GM23338 (cell line): ENCODE data around the gene CCDC134. TPM values are rescaled to one million over a fixed set of nuclear protein-coding genes. Genes with fewer than 3 reads are reported as not detected.

Experiments used
- ATAC-seq: fragments of 200-7000 bp; cut with Tn5 transposase; 3 replicates; pipeline ENCODE4 v1.9.1; 2020
- DNase-seq: peaks from one replicate; pipeline ENCODE4 v3.0.0-alpha.2; 2015; ENCODE audit warnings: low spot score
- H2AFZ ChIP-seq: fragments of 200-600 bp; sonication (generic); 2 replicates; pipeline ENCODE4 v1.8.0; 2016; ENCODE audit warnings: antibody characterized with exemption, mild to moderate bottlenecking, moderate library complexity
- H3F3A ChIP-seq: fragments of 200-600 bp; sonication (generic); replicated peaks from 2 replicates; pipeline ENCODE4 v1.8.0; 2017; ENCODE audit warnings: antibody characterized with exemption, mixed run types, low read depth
- H3K27ac ChIP-seq: fragments of 200-600 bp; sonication (generic); 2 replicates; pipeline ENCODE4 v1.6.1; 2016; ENCODE audit warnings: low read depth
- H3K27me3 ChIP-seq: fragments of 200-600 bp; sonication (generic); 2 replicates; pipeline ENCODE4 v1.8.0; 2016; ENCODE audit warnings: mild to moderate bottlenecking, mixed run types, moderate library complexity; ENCODE audit not compliant: insufficient read depth
- H3K36me3 ChIP-seq: fragments of 200-600 bp; sonication (generic); 2 replicates; pipeline ENCODE4 v1.8.0; 2016; ENCODE audit warnings: mild to moderate bottlenecking; ENCODE audit not compliant: insufficient read depth
- H3K4me1 ChIP-seq: fragments of 200-600 bp; sonication (generic); 2 replicates; pipeline ENCODE4 v1.8.0; 2016; ENCODE audit warnings: mild to moderate bottlenecking, moderate library complexity; ENCODE audit not compliant: insufficient read depth
- H3K4me2 ChIP-seq: fragments of 200-600 bp; sonication (generic); 2 replicates; pipeline ENCODE4 v1.7.1; 2017; ENCODE audit warnings: mixed run types
- H3K4me3 ChIP-seq: fragments of 200-600 bp; sonication (generic); 2 replicates; pipeline ENCODE4 v1.6.1; 2016; ENCODE audit warnings: mixed run types
- H3K79me2 ChIP-seq: fragments of 200-600 bp; sonication (generic); replicated peaks from 2 replicates; pipeline ENCODE4 v1.8.0; 2017; ENCODE audit warnings: mild to moderate bottlenecking; ENCODE audit not compliant: insufficient read depth
- H3K9me2 ChIP-seq: fragments of 200-600 bp; sonication (generic); 2 replicates; pipeline ENCODE4 v1.8.0; 2017; ENCODE audit not compliant: insufficient read depth
- H4K20me1 ChIP-seq: fragments of 200-600 bp; sonication (generic); replicated peaks from 2 replicates; pipeline ENCODE4 v1.8.0; 2017; ENCODE audit warnings: mild to moderate bottlenecking; ENCODE audit not compliant: insufficient read depth
- H3K27ac Mint-ChIP-seq: 2 replicates; pipeline ENCODE4 v1.8.0; 2020; ENCODE audit warnings: inconsistent platforms, mild to moderate bottlenecking, moderate library complexity, mixed read lengths
- H3K27me3 Mint-ChIP-seq: 3 replicates; pipeline ENCODE4 v1.8.0; 2022; ENCODE audit warnings: low read depth, mild to moderate bottlenecking, moderate library complexity, mixed read lengths, inconsistent platforms; ENCODE audit not compliant: insufficient read depth, poor library complexity
- H3K36me3 Mint-ChIP-seq: 3 replicates; pipeline ENCODE4 v1.8.0; 2021; ENCODE audit warnings: low read depth, mild to moderate bottlenecking, inconsistent platforms, moderate library complexity, mixed read lengths
- H3K4me1 Mint-ChIP-seq: 3 replicates; pipeline ENCODE4 v1.8.0; 2020; ENCODE audit warnings: mild to moderate bottlenecking, inconsistent platforms, mixed read lengths
- H3K4me3 Mint-ChIP-seq: 3 replicates; pipeline ENCODE4 v1.8.0; 2021; ENCODE audit warnings: moderate library complexity, mild to moderate bottlenecking, inconsistent platforms, mixed read lengths
- H3K9me3 Mint-ChIP-seq: 3 replicates; pipeline ENCODE4 v1.8.0; 2020; ENCODE audit warnings: moderate library complexity, mild to moderate bottlenecking, inconsistent platforms, mixed read lengths
- EZH2 ChIP-seq: fragments of 200-600 bp; sonication (generic); IDR thresholded peaks from one replicate; pipeline ENCODE4 v1.8.0; 2017; ENCODE audit warnings: antibody characterized with exemption, mild to moderate bottlenecking, low read depth; ENCODE audit not compliant: unreplicated experiment
- EZH2phosphoT487 ChIP-seq: fragments of 200-600 bp; sonication (generic); IDR thresholded peaks from one replicate; pipeline ENCODE4 v1.8.1; 2018; ENCODE audit warnings: antibody characterized with exemption; ENCODE audit not compliant: unreplicated experiment
- JUNB ChIP-seq: IDR thresholded peaks from one replicate; pipeline ENCODE4 v1.6.1; 2016; ENCODE audit warnings: antibody characterized with exemption; ENCODE audit not compliant: unreplicated experiment
- NANOG ChIP-seq: IDR thresholded peaks from 2 replicates; pipeline ENCODE4 v1.6.1; 2016; ENCODE audit warnings: antibody characterized with exemption, borderline replicate concordance
- POLR2AphosphoS5 ChIP-seq: IDR thresholded peaks from 2 replicates; pipeline ENCODE4 v1.6.1; 2016; ENCODE audit warnings: antibody characterized with exemption, low read depth
- REST ChIP-seq: IDR thresholded peaks from one replicate; pipeline ENCODE4 v1.6.1; 2018; ENCODE audit warnings: antibody characterized with exemption; ENCODE audit not compliant: unreplicated experiment
- STAT1 ChIP-seq: IDR thresholded peaks from one replicate; pipeline ENCODE4 v1.6.1; 2016; ENCODE audit warnings: antibody characterized with exemption; ENCODE audit not compliant: unreplicated experiment
- ZNF114 ChIP-seq: fragments of 250-450 bp; sonication (Bioruptor Pico); IDR thresholded peaks from 2 replicates; pipeline ENCODE4 v1.5.0; 2020; ENCODE audit warnings: mild to moderate bottlenecking, moderate library complexity
- ZNF331 ChIP-seq: fragments of 250-450 bp; sonication (Bioruptor Pico); IDR thresholded peaks from 2 replicates; pipeline ENCODE4 v1.5.0; 2020; ENCODE audit warnings: low read depth, mild to moderate bottlenecking, moderate library complexity
- polyA plus RNA-seq: library from polyadenylated mRNA; unstranded; fragments of >200 nt; fragmentation: Nextera tagmentation; extraction: Ambion mirVana; gene quantifications from 2 replicates; pipeline ENCODE4 v1.2.1, GENCODE V29; 2016
- total RNA-seq: library from RNA; depleted of rRNA; stranded (reverse); fragments of >200 nt; shearing (Covaris generic); gene quantifications from 2 replicates; pipeline ENCODE4 v1.2.3, GENCODE V29; 2014
- TF ChIP-seq, protein P1 (sequence below): fragments of 250-450 bp; sonication (Bioruptor Pico); IDR thresholded peaks from 2 replicates; pipeline ENCODE4 v1.5.0; 2020; ENCODE audit warnings: mild to moderate bottlenecking, moderate library complexity
- TF ChIP-seq, protein P2 (sequence below): IDR thresholded peaks from 2 replicates; pipeline ENCODE4 v1.6.1; 2016; ENCODE audit warnings: antibody characterized with exemption
- TF ChIP-seq, protein P3 (sequence below), 2 experiments: fragments of 200-600 bp in 1 of 2; sonication (generic) in 1 of 2; conservative IDR thresholded peaks; 2 replicates each; pipeline versions ENCODE4 v1.5.1 to v1.6.1; 2016 to 2017; ENCODE audit warnings: antibody characterized with exemption in 2 of 2, low read depth in 2 of 2, mild to moderate bottlenecking in 2 of 2, moderate library complexity in 1 of 2

CCDC134 gene
- total and polyA plus RNA-seq, 2 experiments from 2014 or later: 2.7 to 24.5 TPM

GRCh38 chr22:41775338-41775737 is 25.1 kb upstream of the CCDC134 start:
- no peak overlapping the region for H3K4me3 ChIP-seq
- no peak for ATAC-seq
- TF ChIP-seq REST (no peak), EZH2 (no peak), NANOG (no peak), ZNF114 (CRISPR knock-in tag) (no peak), ZNF331 (CRISPR knock-in tag) (no peak), POLR2AphosphoS5 (no peak), EZH2phosphoT487 (no peak), STAT1 (no peak), JUNB (no peak)
- TF ChIP-seq, protein P1, sequence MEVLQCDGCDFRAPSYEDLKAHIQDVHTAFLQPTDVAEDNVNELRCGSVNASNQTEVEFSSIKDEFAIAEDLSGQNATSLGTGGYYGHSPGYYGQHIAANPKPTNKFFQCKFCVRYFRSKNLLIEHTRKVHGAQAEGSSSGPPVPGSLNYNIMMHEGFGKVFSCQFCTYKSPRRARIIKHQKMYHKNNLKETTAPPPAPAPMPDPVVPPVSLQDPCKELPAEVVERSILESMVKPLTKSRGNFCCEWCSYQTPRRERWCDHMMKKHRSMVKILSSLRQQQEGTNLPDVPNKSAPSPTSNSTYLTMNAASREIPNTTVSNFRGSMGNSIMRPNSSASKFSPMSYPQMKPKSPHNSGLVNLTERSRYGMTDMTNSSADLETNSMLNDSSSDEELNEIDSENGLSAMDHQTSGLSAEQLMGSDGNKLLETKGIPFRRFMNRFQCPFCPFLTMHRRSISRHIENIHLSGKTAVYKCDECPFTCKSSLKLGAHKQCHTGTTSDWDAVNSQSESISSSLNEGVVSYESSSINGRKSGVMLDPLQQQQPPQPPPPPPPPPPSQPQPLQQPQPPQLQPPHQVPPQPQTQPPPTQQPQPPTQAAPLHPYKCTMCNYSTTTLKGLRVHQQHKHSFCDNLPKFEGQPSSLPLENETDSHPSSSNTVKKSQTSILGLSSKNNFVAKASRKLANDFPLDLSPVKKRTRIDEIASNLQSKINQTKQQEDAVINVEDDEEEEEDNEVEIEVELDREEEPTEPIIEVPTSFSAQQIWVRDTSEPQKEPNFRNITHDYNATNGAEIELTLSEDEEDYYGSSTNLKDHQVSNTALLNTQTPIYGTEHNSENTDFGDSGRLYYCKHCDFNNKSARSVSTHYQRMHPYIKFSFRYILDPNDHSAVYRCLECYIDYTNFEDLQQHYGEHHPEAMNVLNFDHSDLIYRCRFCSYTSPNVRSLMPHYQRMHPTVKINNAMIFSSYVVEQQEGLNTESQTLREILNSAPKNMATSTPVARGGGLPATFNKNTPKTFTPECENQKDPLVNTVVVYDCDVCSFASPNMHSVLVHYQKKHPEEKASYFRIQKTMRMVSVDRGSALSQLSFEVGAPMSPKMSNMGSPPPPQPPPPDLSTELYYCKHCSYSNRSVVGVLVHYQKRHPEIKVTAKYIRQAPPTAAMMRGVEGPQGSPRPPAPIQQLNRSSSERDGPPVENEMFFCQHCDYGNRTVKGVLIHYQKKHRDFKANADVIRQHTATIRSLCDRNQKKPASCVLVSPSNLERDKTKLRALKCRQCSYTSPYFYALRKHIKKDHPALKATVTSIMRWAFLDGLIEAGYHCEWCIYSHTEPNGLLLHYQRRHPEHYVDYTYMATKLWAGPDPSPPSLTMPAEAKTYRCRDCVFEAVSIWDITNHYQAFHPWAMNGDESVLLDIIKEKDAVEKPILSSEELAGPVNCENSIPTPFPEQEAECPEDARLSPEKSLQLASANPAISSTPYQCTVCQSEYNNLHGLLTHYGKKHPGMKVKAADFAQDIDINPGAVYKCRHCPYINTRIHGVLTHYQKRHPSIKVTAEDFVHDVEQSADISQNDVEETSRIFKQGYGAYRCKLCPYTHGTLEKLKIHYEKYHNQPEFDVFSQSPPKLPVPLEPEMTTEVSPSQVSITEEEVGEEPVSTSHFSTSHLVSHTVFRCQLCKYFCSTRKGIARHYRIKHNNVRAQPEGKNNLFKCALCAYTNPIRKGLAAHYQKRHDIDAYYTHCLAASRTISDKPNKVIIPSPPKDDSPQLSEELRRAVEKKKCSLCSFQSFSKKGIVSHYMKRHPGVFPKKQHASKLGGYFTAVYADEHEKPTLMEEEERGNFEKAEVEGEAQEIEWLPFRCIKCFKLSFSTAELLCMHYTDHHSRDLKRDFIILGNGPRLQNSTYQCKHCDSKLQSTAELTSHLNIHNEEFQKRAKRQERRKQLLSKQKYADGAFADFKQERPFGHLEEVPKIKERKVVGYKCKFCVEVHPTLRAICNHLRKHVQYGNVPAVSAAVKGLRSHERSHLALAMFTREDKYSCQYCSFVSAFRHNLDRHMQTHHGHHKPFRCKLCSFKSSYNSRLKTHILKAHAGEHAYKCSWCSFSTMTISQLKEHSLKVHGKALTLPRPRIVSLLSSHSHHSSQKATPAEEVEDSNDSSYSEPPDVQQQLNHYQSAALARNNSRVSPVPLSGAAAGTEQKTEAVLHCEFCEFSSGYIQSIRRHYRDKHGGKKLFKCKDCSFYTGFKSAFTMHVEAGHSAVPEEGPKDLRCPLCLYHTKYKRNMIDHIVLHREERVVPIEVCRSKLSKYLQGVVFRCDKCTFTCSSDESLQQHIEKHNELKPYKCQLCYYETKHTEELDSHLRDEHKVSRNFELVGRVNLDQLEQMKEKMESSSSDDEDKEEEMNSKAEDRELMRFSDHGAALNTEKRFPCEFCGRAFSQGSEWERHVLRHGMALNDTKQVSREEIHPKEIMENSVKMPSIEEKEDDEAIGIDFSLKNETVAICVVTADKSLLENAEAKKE (CRISPR knock-in tag): no peak
- TF ChIP-seq, protein P2, sequence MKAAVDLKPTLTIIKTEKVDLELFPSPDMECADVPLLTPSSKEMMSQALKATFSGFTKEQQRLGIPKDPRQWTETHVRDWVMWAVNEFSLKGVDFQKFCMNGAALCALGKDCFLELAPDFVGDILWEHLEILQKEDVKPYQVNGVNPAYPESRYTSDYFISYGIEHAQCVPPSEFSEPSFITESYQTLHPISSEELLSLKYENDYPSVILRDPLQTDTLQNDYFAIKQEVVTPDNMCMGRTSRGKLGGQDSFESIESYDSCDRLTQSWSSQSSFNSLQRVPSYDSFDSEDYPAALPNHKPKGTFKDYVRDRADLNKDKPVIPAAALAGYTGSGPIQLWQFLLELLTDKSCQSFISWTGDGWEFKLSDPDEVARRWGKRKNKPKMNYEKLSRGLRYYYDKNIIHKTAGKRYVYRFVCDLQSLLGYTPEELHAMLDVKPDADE: no peak
- TF ChIP-seq, protein P3, sequence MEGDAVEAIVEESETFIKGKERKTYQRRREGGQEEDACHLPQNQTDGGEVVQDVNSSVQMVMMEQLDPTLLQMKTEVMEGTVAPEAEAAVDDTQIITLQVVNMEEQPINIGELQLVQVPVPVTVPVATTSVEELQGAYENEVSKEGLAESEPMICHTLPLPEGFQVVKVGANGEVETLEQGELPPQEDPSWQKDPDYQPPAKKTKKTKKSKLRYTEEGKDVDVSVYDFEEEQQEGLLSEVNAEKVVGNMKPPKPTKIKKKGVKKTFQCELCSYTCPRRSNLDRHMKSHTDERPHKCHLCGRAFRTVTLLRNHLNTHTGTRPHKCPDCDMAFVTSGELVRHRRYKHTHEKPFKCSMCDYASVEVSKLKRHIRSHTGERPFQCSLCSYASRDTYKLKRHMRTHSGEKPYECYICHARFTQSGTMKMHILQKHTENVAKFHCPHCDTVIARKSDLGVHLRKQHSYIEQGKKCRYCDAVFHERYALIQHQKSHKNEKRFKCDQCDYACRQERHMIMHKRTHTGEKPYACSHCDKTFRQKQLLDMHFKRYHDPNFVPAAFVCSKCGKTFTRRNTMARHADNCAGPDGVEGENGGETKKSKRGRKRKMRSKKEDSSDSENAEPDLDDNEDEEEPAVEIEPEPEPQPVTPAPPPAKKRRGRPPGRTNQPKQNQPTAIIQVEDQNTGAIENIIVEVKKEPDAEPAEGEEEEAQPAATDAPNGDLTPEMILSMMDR (conservative IDR thresholded peaks at IDR 0.05; ENCODE audit: low read depth in 2 of 2): no peak

More at GRCh38 chr22:41775338-41775737, 25.1 kb upstream of the CCDC134 start:
- H3K4me2 ChIP-seq: no peak overlapping the region
- H3K4me3 Mint-ChIP-seq: no peak overlapping the region
- H4K20me1 ChIP-seq: no peaks in the 10 kb centered on the region
- H3K36me3 Mint-ChIP-seq: no peaks in the 10 kb centered on the region
- H3K27me3 Mint-ChIP-seq: peaks cover 10% of the 10 kb centered on the region
- H3K27ac Mint-ChIP-seq: no peak overlapping the region
- H3K36me3 ChIP-seq: no peaks in the 10 kb centered on the region
- no peak for DNase-seq
- no peaks in the 10 kb centered on the region for H3K27me3 ChIP-seq
- no peaks in the 10 kb centered on the region for H3F3A ChIP-seq
- no peaks in the 10 kb centered on the region; the same call in 1 of the 2 replicates for H3K4me1 ChIP-seq
- H3K9me2 ChIP-seq: no peaks in the 10 kb centered on the region
- no peak overlapping the region for H2AFZ ChIP-seq
- H3K27ac ChIP-seq: no peak overlapping the region
- no peaks in the 10 kb centered on the region for H3K9me3 Mint-ChIP-seq
- no peaks in the 10 kb centered on the region; the same call in 2 of the 3 replicates for H3K4me1 Mint-ChIP-seq
- H3K79me2 ChIP-seq: no peaks in the 10 kb centered on the region
